GM10847 (cell line): Measurements from ENCODE around the gene NDUFV2.

Source experiments
- POLR2A ChIP-seq: IDR thresholded peaks from 2 replicates; pipeline ENCODE4 v1.6.1; 2011; ENCODE audit not compliant: insufficient read length; ENCODE audit errors: extremely low read depth

The NDUFV2 gene

GRCh38 chr18:9130806-9131205, 28.3 kb downstream of the NDUFV2 start:
- no peak for TF ChIP-seq POLR2A

GRCh38 chr18:9132628-9133027, 30.1 kb downstream of the NDUFV2 start:
- no peak for TF ChIP-seq POLR2A

DNA sequence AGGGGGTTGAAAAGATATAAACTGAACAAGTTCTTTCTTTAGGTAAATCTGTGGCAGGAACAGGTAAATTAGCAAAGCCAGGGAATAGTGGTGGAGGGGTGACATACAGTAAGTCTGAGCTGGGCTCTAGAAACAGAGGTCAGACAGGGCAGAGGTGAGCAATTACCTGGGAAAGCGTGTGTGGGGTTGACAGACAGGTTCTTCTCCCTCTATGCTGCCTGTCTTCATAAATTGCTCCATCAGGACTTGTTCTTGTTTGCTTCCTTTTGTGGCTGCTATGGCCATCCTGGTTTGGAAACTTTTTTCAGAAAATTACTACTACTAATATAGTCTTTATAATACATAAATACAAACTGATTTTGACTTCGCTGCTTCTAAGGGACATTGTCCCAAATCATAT, 30.7 kb downstream of the NDUFV2 start:
- no peak for TF ChIP-seq POLR2A

DNA sequence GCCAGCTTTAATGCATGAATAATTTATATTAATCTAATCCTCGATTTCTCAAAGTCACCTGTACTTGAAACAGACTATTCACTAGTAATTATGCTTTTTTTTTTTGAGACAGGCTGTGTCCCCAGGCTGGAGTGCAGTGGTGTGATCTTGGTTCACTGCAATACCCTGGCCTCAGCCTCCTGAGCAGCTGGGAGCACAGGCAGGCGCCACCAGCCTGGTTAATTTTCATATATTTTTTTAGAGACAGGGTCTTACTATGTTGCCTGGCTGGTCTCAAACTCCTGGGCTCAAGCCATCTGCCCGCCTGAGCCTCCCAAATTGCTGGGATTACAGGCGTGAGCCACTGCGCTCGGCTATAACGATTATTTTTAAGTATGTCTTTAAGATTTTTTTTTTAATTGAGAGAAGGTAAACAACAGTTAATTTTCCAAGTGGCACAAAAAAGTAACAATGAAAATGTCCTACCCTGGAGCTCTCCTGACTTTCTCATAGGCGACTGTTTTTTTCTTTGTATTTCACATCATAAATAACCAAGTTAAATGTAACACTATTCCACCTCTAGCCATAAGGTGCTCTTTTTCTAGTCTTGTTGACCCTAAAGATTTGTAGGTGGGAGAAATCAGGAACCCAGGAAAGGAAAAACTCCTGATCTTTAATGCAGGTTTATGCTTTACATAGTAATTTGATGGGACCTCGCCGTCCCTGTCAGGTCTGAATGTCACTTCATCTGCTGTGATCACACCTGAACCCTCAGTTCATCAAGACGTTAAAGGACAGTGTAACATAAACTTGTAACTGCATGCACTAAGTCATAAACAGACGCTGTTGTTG, 32.8 kb downstream of the NDUFV2 start:
- no peak for TF ChIP-seq POLR2A

DNA sequence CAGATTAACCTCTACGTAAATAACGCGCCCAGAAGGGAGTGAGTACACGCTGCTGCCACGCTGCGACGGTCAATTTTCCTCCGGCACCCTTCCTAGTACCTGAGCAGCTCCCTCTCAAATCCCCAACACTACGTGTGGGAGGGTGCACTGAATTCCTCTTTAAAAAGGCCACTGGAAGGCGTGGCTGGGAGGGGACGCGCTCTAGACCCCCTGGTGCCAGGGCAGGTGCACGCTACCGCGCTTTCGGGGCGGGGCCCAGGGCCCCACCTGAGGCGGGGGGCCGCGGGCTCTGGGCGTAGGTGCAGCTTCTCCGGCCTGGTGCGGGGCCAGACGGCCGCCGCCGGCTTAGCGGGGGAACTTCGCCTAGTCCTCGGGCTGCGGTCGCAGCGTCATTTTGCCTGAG, 33.4 kb downstream of the NDUFV2 start:
- no peak for TF ChIP-seq POLR2A

DNA sequence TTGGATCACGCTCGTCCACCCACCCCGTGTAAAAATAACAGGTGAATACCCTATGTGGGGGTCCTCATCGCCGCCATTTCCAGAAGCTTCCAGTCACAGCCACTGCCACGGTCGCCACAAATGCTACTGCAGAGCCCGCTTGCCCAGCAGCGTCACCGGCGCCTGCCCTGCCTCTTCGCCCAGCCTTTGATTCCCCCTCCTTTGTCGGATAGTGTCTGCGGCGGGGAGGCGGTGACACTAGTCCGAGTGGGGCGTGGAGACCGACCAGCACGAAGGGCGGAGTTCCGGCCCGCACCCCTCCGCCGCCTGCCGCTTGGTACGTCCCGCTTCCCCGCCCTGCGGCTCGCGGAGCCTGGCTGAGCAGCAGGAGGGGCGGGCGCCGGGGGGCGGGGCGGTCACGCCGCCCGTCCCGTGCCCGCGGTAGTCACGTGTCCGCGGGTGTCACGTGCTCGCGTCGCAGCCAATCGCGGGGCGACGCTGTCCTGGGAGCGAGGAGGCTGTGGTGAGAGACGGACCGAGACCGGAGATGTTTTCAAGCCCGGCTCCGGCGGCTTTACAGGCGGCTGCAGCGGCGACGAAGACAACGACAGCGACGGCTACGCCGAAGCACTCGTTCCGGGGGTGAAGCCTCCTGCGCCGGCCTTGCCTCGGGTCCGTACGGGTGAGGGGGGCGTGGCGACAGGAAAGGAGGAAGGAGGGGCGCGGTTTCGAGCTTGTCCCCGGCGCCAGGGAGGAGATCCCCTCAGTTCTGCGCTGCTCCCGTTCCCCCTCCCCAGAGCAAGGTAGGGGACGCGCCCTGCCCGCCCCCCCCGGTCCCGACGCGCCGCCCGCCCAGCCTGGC, 34.0 kb downstream of the NDUFV2 start, which contains the start of gene ANKRD12:
Gene ANKRD12, plus strand, starts transcription at position 467 of the 841 bp plus-strand sequence. CDS start 45,652 bp downstream, outside the sequence.
- TF ChIP-seq POLR2A, result no peak

DNA sequence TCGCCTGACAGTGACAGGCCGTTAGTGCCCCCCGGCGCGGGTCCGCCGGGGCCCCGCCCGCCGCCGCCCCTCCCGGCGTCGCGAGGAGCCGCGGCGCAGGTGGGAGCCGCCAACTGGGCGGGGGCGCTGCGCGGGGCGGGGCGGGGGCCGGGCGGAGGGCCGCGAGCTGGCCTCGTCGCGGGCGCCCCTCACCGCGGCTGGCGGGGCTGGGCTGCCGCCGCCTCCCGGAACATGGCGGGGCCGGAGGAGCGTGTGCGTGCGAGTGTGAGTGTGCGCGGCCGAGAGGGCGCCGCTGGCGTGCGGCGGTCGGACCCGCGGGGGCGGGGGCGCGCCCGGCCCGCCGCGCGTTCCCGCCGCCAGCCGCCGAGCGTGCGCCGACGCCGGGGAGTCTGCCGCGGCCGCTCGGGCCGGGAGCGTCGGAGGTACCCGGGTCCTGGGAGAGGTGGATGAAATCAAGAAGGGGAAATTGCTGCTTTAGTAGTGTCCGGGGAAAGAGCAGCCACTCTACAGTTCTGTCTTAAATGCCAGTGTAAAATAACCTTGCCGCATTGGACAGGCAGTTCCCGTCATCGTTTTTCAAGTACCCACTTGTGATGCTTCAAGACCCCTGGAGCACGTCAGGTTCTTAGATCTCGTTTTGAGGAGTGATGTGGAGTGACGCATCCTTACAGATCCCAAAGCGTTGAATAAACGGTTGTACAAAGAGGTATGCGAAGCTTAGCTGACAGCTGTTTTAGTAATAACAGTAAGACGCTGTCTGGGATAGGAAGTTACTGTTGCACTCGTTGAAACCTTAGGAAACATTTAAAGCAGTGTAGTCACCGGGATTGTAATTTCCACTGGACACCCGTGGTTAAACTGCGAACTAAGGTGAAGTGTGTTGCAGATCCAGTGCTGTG, 34.9 kb downstream of the NDUFV2 start:
- TF ChIP-seq POLR2A, result peak; percentile 49

GRCh38 chr18:9139400-9140039, 37.0 kb downstream of the NDUFV2 start:
- no peak for TF ChIP-seq POLR2A

- no peak for TF ChIP-seq POLR2A
Observed at GRCh38 chr18:9140381-9140780, 37.9 kb downstream of the NDUFV2 start.

GRCh38 chr18:9140984-9141383, 38.5 kb downstream of the NDUFV2 start:
- no peak for TF ChIP-seq POLR2A

DNA sequence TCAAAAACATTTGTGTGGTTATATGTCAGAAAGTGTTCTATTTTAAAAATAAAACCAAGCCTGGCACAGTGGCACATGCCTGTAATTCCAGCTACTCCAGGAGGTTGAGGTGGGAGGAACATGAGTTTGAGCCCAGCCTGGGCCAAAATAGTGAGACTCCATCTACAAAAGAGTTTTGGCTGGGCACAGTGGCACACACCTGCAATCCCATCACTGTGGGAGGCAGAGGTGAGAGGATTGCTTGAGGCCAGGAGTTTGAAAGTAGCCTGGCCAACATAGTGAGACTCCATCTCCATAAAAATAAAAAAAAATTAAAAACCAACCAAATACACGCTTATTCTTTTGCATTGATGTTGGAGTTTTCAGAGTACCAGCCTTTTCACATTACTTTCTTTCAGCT, 43.7 kb downstream of the NDUFV2 start:
- no peak for TF ChIP-seq POLR2A

DNA sequence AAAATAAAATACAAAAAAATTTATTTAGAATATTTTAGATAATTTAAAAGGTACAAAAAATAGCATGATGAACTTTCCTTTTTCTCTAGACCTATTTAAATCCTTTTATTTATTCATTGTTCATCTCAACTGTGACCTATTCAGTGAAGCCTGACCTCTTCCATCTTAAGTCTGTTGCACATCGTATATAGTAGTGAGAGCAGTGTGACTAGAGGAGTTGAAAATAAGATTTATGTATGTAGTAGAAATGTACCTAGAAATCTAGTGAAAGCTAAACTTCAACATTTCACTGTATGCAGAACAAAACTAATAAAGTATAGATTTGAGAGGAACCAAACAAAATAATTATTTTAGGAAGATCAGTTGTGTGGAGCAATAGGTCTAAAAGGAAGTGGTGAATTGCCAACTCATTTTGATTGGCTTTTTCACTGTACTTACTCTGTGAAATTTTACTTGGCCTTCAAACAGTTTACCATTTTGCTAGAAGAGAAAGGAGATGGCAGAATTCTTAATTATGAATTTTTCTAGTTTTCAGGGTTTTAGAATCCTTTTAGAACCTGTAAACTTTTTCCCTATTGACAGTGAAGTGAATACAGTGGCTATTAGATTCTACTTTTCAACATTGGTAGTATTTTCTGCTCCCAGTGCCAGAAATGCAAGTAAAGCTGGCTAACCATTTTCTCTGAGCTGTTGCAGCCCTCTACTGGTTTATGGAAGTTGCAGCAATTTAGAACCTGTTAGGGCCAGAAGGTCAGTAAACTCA, 45.1 kb downstream of the NDUFV2 start:
- no peak for TF ChIP-seq POLR2A

DNA sequence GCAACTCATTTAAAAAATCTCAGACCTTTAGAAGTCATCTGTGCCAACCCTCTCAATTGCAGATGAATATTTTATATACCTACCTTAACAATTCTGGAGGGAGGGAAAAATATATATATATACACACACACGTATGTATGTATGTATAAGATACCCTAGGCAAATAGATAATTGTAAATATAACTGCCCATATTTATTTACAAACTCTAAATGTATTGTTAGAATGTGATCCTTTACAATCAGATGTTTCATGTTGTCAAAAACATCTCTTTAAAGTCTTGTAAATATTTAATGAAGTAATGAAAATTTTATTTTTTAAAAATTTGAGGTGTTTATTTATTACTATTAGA, 45.7 kb downstream of the NDUFV2 start:
- no peak for TF ChIP-seq POLR2A

DNA sequence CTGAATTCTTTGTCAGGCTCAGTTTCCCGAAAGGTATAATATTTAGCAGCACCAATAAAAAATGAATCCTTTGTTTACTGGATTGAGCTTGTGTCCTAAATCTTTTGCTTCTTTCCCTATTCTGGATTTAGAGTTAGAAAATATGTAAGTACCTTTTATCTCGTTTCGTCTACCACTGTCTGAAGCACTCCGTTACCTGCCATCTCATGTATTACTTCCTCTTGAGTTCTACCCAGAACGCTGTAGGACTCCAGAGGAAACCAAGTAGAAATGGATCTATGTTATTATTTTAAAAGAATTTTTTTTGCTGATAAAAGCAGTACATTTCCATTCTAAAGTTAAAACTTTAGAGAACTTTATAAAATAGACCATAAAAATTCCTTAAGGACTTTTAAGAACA, 47.6 kb downstream of the NDUFV2 start:
- no peak for TF ChIP-seq POLR2A

DNA sequence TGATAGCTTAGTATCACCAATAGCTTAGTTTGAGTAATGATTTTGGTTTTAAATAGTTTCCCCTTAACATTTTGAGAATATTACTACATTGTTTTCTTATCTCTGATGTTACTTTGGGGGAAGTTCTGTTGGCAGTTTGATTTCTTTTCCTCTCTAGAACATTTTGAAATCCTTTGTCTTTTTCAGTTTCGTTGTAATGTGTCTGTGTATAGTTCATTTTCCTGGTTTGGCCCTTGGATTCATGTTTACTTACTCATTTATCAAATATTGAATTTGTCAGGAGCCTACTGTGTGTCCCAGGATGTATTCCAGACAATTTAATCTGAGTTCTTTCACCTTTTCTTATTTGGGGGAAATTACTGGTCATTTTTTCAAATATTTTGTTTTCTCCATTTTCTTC, 50.8 kb downstream of the NDUFV2 start:
- no peak for TF ChIP-seq POLR2A
